MM.1S (cell line): Measurements from ENCODE around the gene CACNA1C.

Experiments used
- DNase-seq: peaks from one replicate; pipeline ENCODE4 v3.0.0-alpha.2; 2015
- H2AFZ ChIP-seq: fragments of 300-600 bp; sonication (generic); 2 replicates; pipeline ENCODE4 v1.6.0; 2016; ENCODE audit warnings: antibody characterized with exemption, low read length
- H3F3A ChIP-seq: fragments of 300-600 bp; sonication (generic); 2 replicates; pipeline ENCODE4 v1.6.1; 2016; ENCODE audit warnings: mild to moderate bottlenecking, antibody characterized with exemption, low read length, moderate library complexity, mixed read lengths; ENCODE audit not compliant: insufficient read depth
- H3K27ac ChIP-seq: fragments of 300-600 bp; sonication (generic); 2 replicates; pipeline ENCODE4 v1.5.1; 2016; ENCODE audit warnings: mild to moderate bottlenecking, low read length
- H3K27me3 ChIP-seq: fragments of 300-600 bp; sonication (generic); replicated peaks from 2 replicates; pipeline ENCODE4 v1.6.0; 2016; ENCODE audit warnings: low read length; ENCODE audit not compliant: insufficient read depth
- H3K36me3 ChIP-seq: fragments of 300-600 bp; sonication (generic); replicated peaks from 2 replicates; pipeline ENCODE4 v1.6.1; 2016; ENCODE audit warnings: mild to moderate bottlenecking, low read length, mixed read lengths; ENCODE audit not compliant: insufficient read depth
- H3K4me1 ChIP-seq: fragments of 300-600 bp; sonication (generic); 2 replicates; pipeline ENCODE4 v1.6.1; 2016; ENCODE audit warnings: low read length, mixed read lengths
- H3K4me2 ChIP-seq: fragments of 300-600 bp; sonication (generic); 2 replicates; pipeline ENCODE4 v1.6.0; 2016; ENCODE audit warnings: low read depth, low read length
- H3K4me3 ChIP-seq: fragments of 300-600 bp; sonication (generic); 2 replicates; pipeline ENCODE4 v1.5.1; 2016; ENCODE audit warnings: low read length, mixed read lengths
- H3K79me2 ChIP-seq: fragments of 300-600 bp; sonication (generic); 2 replicates; pipeline ENCODE4 v1.6.1; 2016; ENCODE audit warnings: mixed run types, low read length, mixed read lengths
- H3K9ac ChIP-seq: fragments of 300-600 bp; sonication (generic); 2 replicates; pipeline ENCODE4 v1.6.1; 2016; ENCODE audit warnings: low read length, mixed read lengths
- H3K9me2 ChIP-seq: fragments of 300-600 bp; sonication (generic); replicated peaks from 2 replicates; pipeline ENCODE4 v1.6.1; 2016; ENCODE audit warnings: mild to moderate bottlenecking, low read length, mixed read lengths; ENCODE audit not compliant: insufficient read depth
- H3K9me3 ChIP-seq: fragments of 300-600 bp; sonication (generic); replicated peaks from 2 replicates; pipeline ENCODE4 v1.6.1; 2016; ENCODE audit warnings: mild to moderate bottlenecking, low read length, mixed read lengths; ENCODE audit not compliant: insufficient read depth
- H4K20me1 ChIP-seq: fragments of 300-600 bp; sonication (generic); 2 replicates; pipeline ENCODE4 v1.6.1; 2016; ENCODE audit warnings: mild to moderate bottlenecking, low read length, moderate library complexity, mixed read lengths; ENCODE audit not compliant: insufficient read depth
- EZH2 ChIP-seq: fragments of 300-600 bp; sonication (generic); optimal IDR thresholded peaks from 2 replicates; pipeline ENCODE3; 2017; ENCODE audit warnings: low read depth, mild to moderate bottlenecking, antibody characterized with exemption, low read length, mixed read lengths
- EZH2phosphoT487 ChIP-seq: fragments of 300-600 bp; sonication (generic); IDR thresholded peaks from 2 replicates; pipeline ENCODE4 v1.6.1; 2018; ENCODE audit warnings: antibody characterized with exemption, low read length
- TF ChIP-seq, protein P1 (sequence below): fragments of 300-600 bp; sonication (generic); IDR thresholded peaks from 2 replicates; pipeline ENCODE4 v1.5.1; 2016; ENCODE audit warnings: antibody characterized with exemption, low read length, mixed read lengths

The CACNA1C gene

GRCh38 chr12:2242816-2243215 is 190.0 kb downstream of the CACNA1C start:
- H3K9me2 ChIP-seq = no peaks in the 10 kb centered on the region
- H3F3A ChIP-seq = no peaks in the 10 kb centered on the region
- no peaks in the 10 kb centered on the region for H3K79me2 ChIP-seq
- H3K4me2 ChIP-seq = no peak overlapping the region
- 0 out of 2 replicates have a peak, but pooled peaks cover under 1% of the 10 kb centered on the region for H3K4me1 ChIP-seq
- H3K9ac ChIP-seq = no peak overlapping the region
- no peaks in the 10 kb centered on the region for H3K27me3 ChIP-seq
- no peak overlapping the region for H3K4me3 ChIP-seq
- TF ChIP-seq, protein P1, sequence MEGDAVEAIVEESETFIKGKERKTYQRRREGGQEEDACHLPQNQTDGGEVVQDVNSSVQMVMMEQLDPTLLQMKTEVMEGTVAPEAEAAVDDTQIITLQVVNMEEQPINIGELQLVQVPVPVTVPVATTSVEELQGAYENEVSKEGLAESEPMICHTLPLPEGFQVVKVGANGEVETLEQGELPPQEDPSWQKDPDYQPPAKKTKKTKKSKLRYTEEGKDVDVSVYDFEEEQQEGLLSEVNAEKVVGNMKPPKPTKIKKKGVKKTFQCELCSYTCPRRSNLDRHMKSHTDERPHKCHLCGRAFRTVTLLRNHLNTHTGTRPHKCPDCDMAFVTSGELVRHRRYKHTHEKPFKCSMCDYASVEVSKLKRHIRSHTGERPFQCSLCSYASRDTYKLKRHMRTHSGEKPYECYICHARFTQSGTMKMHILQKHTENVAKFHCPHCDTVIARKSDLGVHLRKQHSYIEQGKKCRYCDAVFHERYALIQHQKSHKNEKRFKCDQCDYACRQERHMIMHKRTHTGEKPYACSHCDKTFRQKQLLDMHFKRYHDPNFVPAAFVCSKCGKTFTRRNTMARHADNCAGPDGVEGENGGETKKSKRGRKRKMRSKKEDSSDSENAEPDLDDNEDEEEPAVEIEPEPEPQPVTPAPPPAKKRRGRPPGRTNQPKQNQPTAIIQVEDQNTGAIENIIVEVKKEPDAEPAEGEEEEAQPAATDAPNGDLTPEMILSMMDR = no peak
- TF ChIP-seq EZH2 (no peak), EZH2phosphoT487 (no peak)
- H2AFZ ChIP-seq = no peak overlapping the region
- no peak for DNase-seq
- no peaks in the 10 kb centered on the region for H3K9me3 ChIP-seq
- no peaks in the 10 kb centered on the region for H3K36me3 ChIP-seq
- no peak overlapping the region for H3K27ac ChIP-seq
- no peaks in the 10 kb centered on the region for H4K20me1 ChIP-seq

GRCh38 chr12:2243275-2243674 is 190.5 kb downstream of the CACNA1C start:
- no peak overlapping the region for H3K4me3 ChIP-seq
- H3K4me1 ChIP-seq = peaks cover 5% of the 10 kb centered on the region
- H3K36me3 ChIP-seq = no peaks in the 10 kb centered on the region
- no peaks in the 10 kb centered on the region for H3K9me2 ChIP-seq
- no peaks in the 10 kb centered on the region for H3K9me3 ChIP-seq
- no peak for DNase-seq
- TF ChIP-seq, protein P1 = no peak
- no peak for TF ChIP-seq EZH2phosphoT487
- no peak for TF ChIP-seq EZH2
- H3K27me3 ChIP-seq = no peaks in the 10 kb centered on the region
- no peaks in the 10 kb centered on the region for H3K79me2 ChIP-seq
- H3K9ac ChIP-seq = no peak overlapping the region
- no peak overlapping the region for H3K4me2 ChIP-seq
- H3F3A ChIP-seq = no peaks in the 10 kb centered on the region
- H4K20me1 ChIP-seq = no peaks in the 10 kb centered on the region
- no peak overlapping the region for H2AFZ ChIP-seq
- no peak overlapping the region for H3K27ac ChIP-seq

GRCh38 chr12:2244013-2244861 is 191.4 kb downstream of the CACNA1C start:
- Histone ChIP-seq H3K9me2 (no peaks in the 10 kb centered on the region), H3K9me3 (no peaks in the 10 kb centered on the region), H2AFZ (no peak overlapping the region), H3K27me3 (no peaks in the 10 kb centered on the region), H3K79me2 (no peaks in the 10 kb centered on the region), H3K27ac (no peak overlapping the region), H4K20me1 (no peaks in the 10 kb centered on the region), H3K4me3 (no peak overlapping the region), H3K36me3 (no peaks in the 10 kb centered on the region), H3F3A (peaks cover 1% of the 10 kb centered on the region; the same call in 1 of the 2 replicates), H3K4me2 (no peak overlapping the region), H3K9ac (no peak overlapping the region), H3K4me1 (peaks cover 14% of the 10 kb centered on the region)
- TF ChIP-seq EZH2phosphoT487 = no peak
- TF ChIP-seq, protein P1 = no peak
- no peak for DNase-seq
